22Rv1 (cell line): Measurements from ENCODE around the gene FSIP1.

Experiments
- H3K27ac ChIP-seq: fragments of 450-650 bp; 2 replicates; pipeline ENCODE4 v1.5.1; 2017
- CTCF ChIP-seq: fragments of 450-650 bp; IDR thresholded peaks from 2 replicates; pipeline ENCODE4 v1.5.1; 2017; ENCODE audit warnings: mild to moderate bottlenecking
- ZFX ChIP-seq: fragments of 450-650 bp; IDR thresholded peaks from 2 replicates; pipeline ENCODE4 v1.6.1; 2017; ENCODE audit warnings: antibody characterized with exemption, borderline replicate concordance

Gene FSIP1

GRCh38 chr15:39737196-39737550 lies 45.5 kb downstream of the FSIP1 start:
- TF ChIP-seq ZFX, result no peak
- no peak for TF ChIP-seq CTCF
- H3K27ac ChIP-seq, result no peak overlapping the region

GRCh38 chr15:39736412-39737195 lies 46.0 kb downstream of the FSIP1 start:
- H3K27ac ChIP-seq, result no peak overlapping the region
- no peak for TF ChIP-seq ZFX
- TF ChIP-seq CTCF, result no peak

GRCh38 chr15:39735120-39735717 lies 47.4 kb downstream of the FSIP1 start:
- H3K27ac ChIP-seq, result no peak overlapping the region
- TF ChIP-seq ZFX (no peak), CTCF (no peak)

GRCh38 chr15:39731266-39731665 lies 51.4 kb downstream of the FSIP1 start:
- TF ChIP-seq ZFX, result no peak
- TF ChIP-seq CTCF, result no peak
- peak overlapping the region; percentile 48; the same call in 1 of the 2 replicates for H3K27ac ChIP-seq

- H3K27ac ChIP-seq, result peak overlapping the region; percentile 48
- TF ChIP-seq ZFX (no peak), CTCF (0 out of 2 replicates have a peak, but pooled peaks have one; percentile 7)
These were observed 52.1 kb downstream of the FSIP1 start for GRCh38 chr15:39730552-39730951.

GRCh38 chr15:39729500-39729899 lies 53.1 kb downstream of the FSIP1 start:
- H3K27ac ChIP-seq, result 0 out of 2 replicates have a peak overlapping the region, but pooled peaks have one; percentile 48
- TF ChIP-seq ZFX (no peak), CTCF (no peak)

- no peak for TF ChIP-seq ZFX
- no peak for TF ChIP-seq CTCF
- no peak overlapping the region for H3K27ac ChIP-seq
These were observed 53.8 kb downstream of the FSIP1 start for GRCh38 chr15:39728845-39729244.
